Hepatic stellate cell (primary cell): Measurements from ENCODE around the gene DYNLT5.
"Not testable (repeated sequence)": the region's sequence is repeated elsewhere in the genome, so short reads cannot be mapped to it uniquely, and the experiment has no call there.

Experiments
- DNase-seq: peaks from one replicate; pipeline ENCODE4 v3.0.0; 2011; ENCODE audit warnings: low spot score

DYNLT5 gene

DNA sequence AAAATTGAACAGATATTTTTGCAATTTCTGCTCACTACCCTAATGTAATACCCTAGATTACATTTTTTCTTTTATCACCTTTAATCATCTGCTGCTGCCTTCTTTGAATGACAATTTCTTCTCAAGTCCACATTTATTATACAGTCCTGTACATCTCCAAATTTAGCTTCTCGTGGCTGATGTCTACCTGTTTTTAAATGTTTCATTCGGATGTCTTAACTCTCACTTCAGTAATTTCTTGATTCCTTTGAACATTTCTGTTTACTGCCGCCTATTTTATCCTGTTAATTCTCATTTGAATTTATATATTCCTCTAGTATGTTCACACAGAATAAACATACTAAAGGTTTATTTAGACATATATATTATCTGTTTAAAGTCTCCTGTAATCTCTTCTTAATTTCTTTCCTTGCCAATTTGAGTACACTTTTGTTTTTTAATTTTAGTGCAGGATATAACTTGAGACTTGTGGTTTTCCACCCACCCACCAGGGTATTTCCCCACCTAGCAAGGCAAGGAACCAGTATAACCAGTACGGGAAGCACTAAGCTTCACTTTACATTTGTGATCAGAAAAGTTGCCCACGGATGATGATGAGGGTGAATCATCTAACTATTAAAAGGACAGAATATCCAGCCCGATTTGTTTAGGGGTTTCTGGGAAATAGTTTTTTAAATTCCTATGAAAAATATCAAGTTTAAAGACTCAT lies 36.1 kb downstream of the DYNLT5 start:
- DNase-seq: no peak

- no peak for DNase-seq
Measured at GRCh38 chr1:66791621-66792610, 39.7 kb downstream of the DYNLT5 start.

DNA sequence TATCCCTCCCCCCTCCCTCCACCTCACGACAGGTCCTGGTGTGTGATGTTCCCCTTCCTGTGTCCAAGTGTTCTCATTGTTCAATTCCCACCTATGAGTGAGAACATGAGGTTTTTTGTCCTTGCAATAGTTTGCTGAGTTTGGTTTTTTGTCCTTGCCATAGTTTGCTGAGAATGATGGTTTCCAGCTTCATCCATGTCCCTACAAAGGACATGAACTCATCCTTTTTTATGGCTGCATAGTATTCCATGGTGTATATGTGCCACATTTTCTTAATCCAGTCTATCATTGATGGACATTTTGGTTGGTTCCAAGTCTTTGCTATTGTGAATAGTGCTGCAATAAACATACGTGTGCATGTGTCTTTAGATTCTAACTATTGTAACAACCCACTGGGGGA lies 43.6 kb downstream of the DYNLT5 start:
- not testable (repeated sequence) for DNase-seq

- no peak for DNase-seq
Measured at GRCh38 chr1:66809245-66809644, 57.0 kb downstream of the DYNLT5 start.

- DNase-seq: peak; percentile 3
Measured at GRCh38 chr1:66809736-66810326, 57.6 kb downstream of the DYNLT5 start.

DNA sequence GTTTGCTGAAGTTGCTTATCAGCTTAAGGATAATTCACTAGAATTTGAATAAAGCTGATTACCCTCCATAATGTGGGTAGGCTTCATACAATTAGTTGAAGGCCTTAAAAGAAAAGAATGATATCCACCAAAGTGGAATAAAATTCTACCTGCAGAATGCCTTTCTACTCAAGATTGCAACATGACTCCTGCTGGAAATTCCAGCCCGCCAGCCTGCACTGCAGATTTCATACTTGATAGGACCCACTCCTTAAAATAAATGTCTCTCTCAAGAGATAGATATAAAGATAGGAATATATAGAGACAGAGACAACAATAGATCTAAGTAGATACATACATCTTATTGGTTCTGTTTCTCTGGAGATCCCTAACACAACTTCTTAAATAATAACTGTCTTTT lies 72.5 kb downstream of the DYNLT5 start:
- DNase-seq: no peak
